Lung (tissue), 12 donors: ENCODE measurements around the gene RAMP3. TPM values are rescaled to one million over a fixed set of nuclear protein-coding genes. Genes with fewer than 3 reads are reported as not detected.

ENCODE experiments used
- ATAC-seq: fragments of 200-7000 bp; cut with Tn5 transposase; one replicate; pipeline ENCODE4 v1.9.1; 2020; ENCODE audit warnings: moderate number of reproducible peaks; ENCODE audit not compliant: insufficient read depth, low FRiP score
- DNase-seq, 3 donors: peaks; one replicate each; pipeline ENCODE4 v3.0.0-alpha.2; 2013 to 2017
- H3K27ac ChIP-seq, 2 donors: one replicate each; pipeline ENCODE4 v1.5.1; 2013; ENCODE audit warnings: mild to moderate bottlenecking in 2 of 2, moderate library complexity in 2 of 2, control low read depth in 1 of 2, inconsistent platforms in 1 of 2, low read depth in 1 of 2, low read length in 1 of 2
- H3K27me3 ChIP-seq, 3 donors: one replicate each; pipeline ENCODE4 v1.5.1; 2013; ENCODE audit warnings: low read length in 2 of 3; ENCODE audit not compliant: control insufficient read depth in 3 of 3, insufficient read depth in 3 of 3
- H3K36me3 ChIP-seq, 4 donors: one replicate each; pipeline ENCODE4 v1.5.1; 2013; ENCODE audit warnings: low read length in 4 of 4, mild to moderate bottlenecking in 1 of 4, moderate library complexity in 1 of 4; ENCODE audit not compliant: control insufficient read depth in 4 of 4, insufficient read depth in 4 of 4
- H3K4me1 ChIP-seq, 5 donors: one replicate each; pipeline ENCODE4 v1.5.1; 2013; ENCODE audit warnings: low read length in 5 of 5, mild to moderate bottlenecking in 2 of 5, moderate library complexity in 1 of 5; ENCODE audit not compliant: control insufficient read depth in 5 of 5, insufficient read depth in 5 of 5
- H3K4me3 ChIP-seq: one replicate; pipeline ENCODE4 v1.5.1; 2013; ENCODE audit warnings: mild to moderate bottlenecking, control low read depth, moderate library complexity
- H3K9ac ChIP-seq, 2 donors: one replicate each; pipeline ENCODE4 v1.5.1; 2013; ENCODE audit warnings: low read length in 2 of 2, control low read depth in 1 of 2; ENCODE audit not compliant: insufficient read depth in 1 of 2
- H3K9me3 ChIP-seq, 4 donors: one replicate each; pipeline ENCODE4 v1.5.1; 2013; ENCODE audit warnings: low read length in 3 of 4, mild to moderate bottlenecking in 1 of 4, moderate library complexity in 1 of 4; ENCODE audit not compliant: control insufficient read depth in 4 of 4, insufficient read depth in 3 of 4
- WGBS, 2 donors: extraction: QIAGEN DNeasy Blood & Tissue Kit; methylation state at CpG; one replicate each; pipeline ENCODE4 v1.1.7; 2013; 5-methylcytosine and 5-hydroxymethylcytosine counted together
- polyA plus RNA-seq, 2 donors: library from polyadenylated mRNA; stranded (reverse); fragments of 200-250 nt; gene quantifications; one replicate each; pipeline ENCODE4 v1.2.1, GENCODE V29; 2013
- total RNA-seq, 2 donors: library from RNA; depleted of rRNA in 1 of 2; stranded (reverse); fragments of >200 nt in 1 of 2; gene quantifications; one replicate each; pipeline ENCODE4 v1.2.1, GENCODE V29; 2014 to 2021
- TF ChIP-seq, protein P1 (sequence below): IDR thresholded peaks from 2 replicates; pipeline ENCODE4 v1.5.1; 2012; ENCODE audit warnings: mild to moderate bottlenecking; ENCODE audit errors: control extremely low read depth, extremely low read depth
- donor health status: control.
- donor health status: control.
- donor health status: Bipolar disorder and iron deficiency.
- donor health status: healthy.
- donor health status: DM: yes; HTN: yes; CAD: no.

RAMP3 gene
- total and polyA plus RNA-seq, 4 donors: 47.3 to 116 (median 63.3) TPM

DNA sequence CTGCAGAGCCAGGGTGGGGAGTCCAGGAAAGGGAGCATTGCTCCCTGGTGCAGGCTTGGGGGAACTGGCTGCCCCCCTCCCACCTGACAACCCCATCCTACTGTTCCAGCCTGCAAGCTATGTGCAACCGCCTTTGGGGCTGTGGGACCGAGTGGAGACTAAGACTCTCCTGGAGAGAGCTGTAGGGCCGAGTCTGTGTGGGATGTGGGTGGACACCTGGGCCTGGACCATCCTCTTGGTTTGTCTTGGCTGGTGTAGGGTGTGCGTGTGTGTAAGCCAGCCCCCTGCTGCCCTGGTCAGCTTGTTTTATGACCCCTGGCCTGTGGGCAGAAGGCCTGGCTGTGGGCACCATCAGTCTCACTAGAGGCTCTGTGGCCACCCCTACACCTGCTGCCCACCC, 1.6 kb upstream of the RAMP3 start:
- no peak for ATAC-seq
- H3K36me3 ChIP-seq: no peaks in the 10 kb centered on the region
- peak in 1 of 3 donors; percentile 7 for DNase-seq
- H3K27ac ChIP-seq: no peak overlapping the region
- peaks cover 0 to 4% (median 0%) of the 10 kb centered on the region in 5 donors for H3K4me1 ChIP-seq
- 90 to 91% methylated on average over 4 of the region's 4 CpGs for whole genome bisulfite sequencing, 2 donors
- peaks cover 0 to 31% (median 9%) of the 10 kb centered on the region in 3 donors for H3K27me3 ChIP-seq
- H3K9ac ChIP-seq: no peak overlapping the region
- TF ChIP-seq, protein P1, sequence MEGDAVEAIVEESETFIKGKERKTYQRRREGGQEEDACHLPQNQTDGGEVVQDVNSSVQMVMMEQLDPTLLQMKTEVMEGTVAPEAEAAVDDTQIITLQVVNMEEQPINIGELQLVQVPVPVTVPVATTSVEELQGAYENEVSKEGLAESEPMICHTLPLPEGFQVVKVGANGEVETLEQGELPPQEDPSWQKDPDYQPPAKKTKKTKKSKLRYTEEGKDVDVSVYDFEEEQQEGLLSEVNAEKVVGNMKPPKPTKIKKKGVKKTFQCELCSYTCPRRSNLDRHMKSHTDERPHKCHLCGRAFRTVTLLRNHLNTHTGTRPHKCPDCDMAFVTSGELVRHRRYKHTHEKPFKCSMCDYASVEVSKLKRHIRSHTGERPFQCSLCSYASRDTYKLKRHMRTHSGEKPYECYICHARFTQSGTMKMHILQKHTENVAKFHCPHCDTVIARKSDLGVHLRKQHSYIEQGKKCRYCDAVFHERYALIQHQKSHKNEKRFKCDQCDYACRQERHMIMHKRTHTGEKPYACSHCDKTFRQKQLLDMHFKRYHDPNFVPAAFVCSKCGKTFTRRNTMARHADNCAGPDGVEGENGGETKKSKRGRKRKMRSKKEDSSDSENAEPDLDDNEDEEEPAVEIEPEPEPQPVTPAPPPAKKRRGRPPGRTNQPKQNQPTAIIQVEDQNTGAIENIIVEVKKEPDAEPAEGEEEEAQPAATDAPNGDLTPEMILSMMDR: no peak
- no peaks in the 10 kb centered on the region for H3K9me3 ChIP-seq
- no peak overlapping the region for H3K4me3 ChIP-seq

- H3K9ac ChIP-seq: no peak overlapping the region
- no peaks in the 10 kb centered on the region for H3K36me3 ChIP-seq
- DNase-seq (peak in 1 of 3 donors; percentile 4), ATAC-seq (no peak)
- peak overlapping the region; percentile 58 for H3K4me3 ChIP-seq
- H3K4me1 ChIP-seq: peaks cover 0 to 4% (median 0%) of the 10 kb centered on the region in 5 donors
- H3K27me3 ChIP-seq: peaks cover 0 to 31% (median 9%) of the 10 kb centered on the region in 3 donors
- TF ChIP-seq, protein P1: no peak
- WGBS, 2 donors: 81 to 88% methylated on average over 8 of the region's 8 CpGs
- peak overlapping the region in 1 of 2 donors; percentile 8 for H3K27ac ChIP-seq
- no peaks in the 10 kb centered on the region for H3K9me3 ChIP-seq
These were observed 897 bp upstream of the RAMP3 start for GRCh38 chr7:45156516-45157272.

GRCh38 chr7:45157286-45157652, 322 bp upstream of the RAMP3 start:
- TF ChIP-seq, protein P1: no peak
- Histone ChIP-seq H3K36me3 (no peaks in the 10 kb centered on the region), H3K9me3 (no peaks in the 10 kb centered on the region), H3K4me1 (peaks cover 0 to 4% (median 0%) of the 10 kb centered on the region in 5 donors), H3K9ac (no peak overlapping the region), H3K4me3 (peak overlapping the region; percentile 58), H3K27ac (no peak overlapping the region), H3K27me3 (peaks cover 0 to 31% (median 9%) of the 10 kb centered on the region in 3 donors)
- ATAC-seq (no peak), DNase-seq (peak in 1 of 3 donors; percentile 3)
- WGBS, 2 donors: 6 to 12% methylated on average over 11 to 14 of the region's 14 CpGs
